Body of pancreas (tissue), 4 donors: ENCODE results near the gene HDC. TPM values are rescaled to one million over a fixed set of nuclear protein-coding genes. Genes with fewer than 3 reads are reported as not detected.

Experiments
- ATAC-seq: fragments of 150-250 bp; one replicate; pipeline ENCODE4 v1.9.1; 2016
- DNase-seq, 4 donors: peaks; one replicate each; pipeline ENCODE4 v3.0.0-alpha.2; 2019
- H3K27ac ChIP-seq, 4 donors: fragments of 200-600 bp; sonication (generic); 1 replicate in 3 of 4; 2 replicates in 1 of 4; pipeline versions ENCODE4 v1.5.1 to v1.6.1; 2016 to 2019; ENCODE audit warnings: mild to moderate bottlenecking in 1 of 4, mixed read lengths in 1 of 4, moderate library complexity in 1 of 4
- H3K27me3 ChIP-seq, 2 donors: fragments of 200-600 bp; sonication (generic); one replicate each; pipeline ENCODE4 v1.6.0; 2016; ENCODE audit warnings: mild to moderate bottlenecking in 1 of 2
- H3K36me3 ChIP-seq, 2 donors: fragments of 200-600 bp; sonication (generic); replicated peaks in 1 of 2; 2 replicates each; pipeline ENCODE4 v1.5.1; 2016; ENCODE audit warnings: low read depth in 2 of 2; ENCODE audit not compliant: insufficient read depth in 1 of 2
- H3K4me1 ChIP-seq: fragments of 200-600 bp; sonication (generic); one replicate; pipeline ENCODE4 v1.6.0; 2016
- H3K4me3 ChIP-seq, 2 donors: fragments of 200-600 bp; sonication (generic); 1 replicate in 1 of 2; 2 replicates in 1 of 2; pipeline ENCODE4 v1.5.1; 2016 to 2019
- H3K9me3 ChIP-seq, 3 donors: fragments of 200-600 bp; sonication (generic); 1 replicate in 2 of 3; 2 replicates in 1 of 3; pipeline ENCODE4 v1.5.1; 2016
- POLR2A ChIP-seq, 3 donors: fragments of 450-650 bp; IDR thresholded peaks; one replicate each; pipeline ENCODE4 v1.6.1; 2016; ENCODE audit warnings: antibody characterized with exemption in 3 of 3, mild to moderate bottlenecking in 2 of 3
- WGBS, 2 donors: methylation state at CpG; one replicate each; pipeline ENCODE4 v1.1.5; 2017; 5-methylcytosine and 5-hydroxymethylcytosine counted together
- intact Hi-C: fragments of 100-400 bp; cut with DNase I; formaldehyde crosslinking; loops from one replicate; pipeline ENCODE4 v1.15.1; 2023
- total RNA-seq, 2 donors: library from RNA; depleted of rRNA; stranded (reverse); fragments of >200 nt; gene quantifications; one replicate each; pipeline ENCODE4 v1.1.0, GENCODE V29; 2016
- TF ChIP-seq, protein P1 (sequence below), 7 experiments: fragments of 450-650 bp in 4 of 7; fragments of 200-600 bp in 3 of 7; sonication (generic) in 3 of 7; IDR thresholded peaks; one replicate each; pipeline ENCODE4 v1.5.1; 2016 to 2019; ENCODE audit warnings: antibody characterized with exemption in 7 of 7

HDC gene
- total RNA-seq, 2 donors from 2014 or later: not detected

DNA sequence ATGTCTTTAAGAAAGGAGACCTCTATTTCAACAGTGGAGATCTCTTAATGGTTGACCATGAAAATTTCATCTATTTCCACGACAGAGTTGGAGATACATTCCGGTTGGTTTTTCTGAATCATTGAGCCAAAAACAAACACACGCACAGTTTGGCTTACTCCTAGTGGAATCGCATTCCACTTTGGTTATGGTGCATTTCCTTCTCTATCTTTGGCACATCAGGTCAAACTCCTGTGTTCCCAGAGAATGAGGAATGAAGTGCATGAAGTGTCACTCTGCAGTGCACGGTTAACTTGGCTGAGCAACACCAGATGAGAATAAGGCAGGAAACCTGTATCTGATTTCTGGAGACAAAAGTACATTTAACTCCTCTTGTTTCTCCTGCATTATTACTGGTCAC lies 38.5 kb downstream of the HDC start:
- intact Hi-C loops: no loop called here
- 77 to 85% methylated on average over 5 of the region's 5 CpGs for WGBS, 2 donors
- H3K27me3 ChIP-seq: no peaks in the 10 kb centered on the region
- no peaks in the 10 kb centered on the region for H3K4me1 ChIP-seq
- no peaks in the 10 kb centered on the region for H3K9me3 ChIP-seq
- no peak overlapping the region for H3K27ac ChIP-seq
- no peak for TF ChIP-seq POLR2A (IDR thresholded peaks at IDR 0.05)
- TF ChIP-seq, protein P1, sequence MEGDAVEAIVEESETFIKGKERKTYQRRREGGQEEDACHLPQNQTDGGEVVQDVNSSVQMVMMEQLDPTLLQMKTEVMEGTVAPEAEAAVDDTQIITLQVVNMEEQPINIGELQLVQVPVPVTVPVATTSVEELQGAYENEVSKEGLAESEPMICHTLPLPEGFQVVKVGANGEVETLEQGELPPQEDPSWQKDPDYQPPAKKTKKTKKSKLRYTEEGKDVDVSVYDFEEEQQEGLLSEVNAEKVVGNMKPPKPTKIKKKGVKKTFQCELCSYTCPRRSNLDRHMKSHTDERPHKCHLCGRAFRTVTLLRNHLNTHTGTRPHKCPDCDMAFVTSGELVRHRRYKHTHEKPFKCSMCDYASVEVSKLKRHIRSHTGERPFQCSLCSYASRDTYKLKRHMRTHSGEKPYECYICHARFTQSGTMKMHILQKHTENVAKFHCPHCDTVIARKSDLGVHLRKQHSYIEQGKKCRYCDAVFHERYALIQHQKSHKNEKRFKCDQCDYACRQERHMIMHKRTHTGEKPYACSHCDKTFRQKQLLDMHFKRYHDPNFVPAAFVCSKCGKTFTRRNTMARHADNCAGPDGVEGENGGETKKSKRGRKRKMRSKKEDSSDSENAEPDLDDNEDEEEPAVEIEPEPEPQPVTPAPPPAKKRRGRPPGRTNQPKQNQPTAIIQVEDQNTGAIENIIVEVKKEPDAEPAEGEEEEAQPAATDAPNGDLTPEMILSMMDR (IDR thresholded peaks at IDR 0.05): no peak
- no peak for ATAC-seq
- H3K36me3 ChIP-seq: no peaks in the 10 kb centered on the region
- DNase-seq: no peak
- H3K4me3 ChIP-seq: no peak overlapping the region

DNA sequence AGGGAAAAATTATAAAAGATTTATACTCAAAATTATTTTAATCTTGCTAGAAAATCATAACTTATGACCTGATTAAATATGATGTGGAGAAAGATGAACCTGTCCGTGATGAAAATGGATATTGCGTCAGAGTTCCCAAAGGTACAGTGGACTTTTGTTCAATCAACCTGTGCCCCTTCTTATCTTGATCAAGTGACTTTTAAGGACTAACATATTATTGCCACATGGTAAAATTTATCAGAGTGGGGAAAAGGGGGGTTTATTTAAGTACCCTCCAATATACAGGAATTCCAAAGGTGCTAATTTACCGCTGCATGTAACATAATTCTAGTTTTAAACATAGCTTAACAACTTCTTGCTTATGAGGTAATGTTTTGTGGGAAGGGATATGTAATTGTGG lies 39.6 kb downstream of the HDC start:
- H3K9me3 ChIP-seq: no peaks in the 10 kb centered on the region
- no peak overlapping the region for H3K27ac ChIP-seq
- no peaks in the 10 kb centered on the region for H3K36me3 ChIP-seq
- H3K27me3 ChIP-seq: no peaks in the 10 kb centered on the region
- no peak overlapping the region for H3K4me3 ChIP-seq
- no peak for ATAC-seq
- H3K4me1 ChIP-seq: no peaks in the 10 kb centered on the region
- WGBS, 2 donors: 77 to 88% methylated on average over 3 of the region's 3 CpGs
- intact Hi-C loops: no loop called here
- TF ChIP-seq, protein P1 (IDR thresholded peaks at IDR 0.05): no peak
- TF ChIP-seq POLR2A (IDR thresholded peaks at IDR 0.05): no peak
- no peak for DNase-seq

GRCh38 chr15:50225057-50225456 lies 40.5 kb downstream of the HDC start:
- H3K27me3 ChIP-seq: no peaks in the 10 kb centered on the region
- 93% methylated on average over 1 of the region's 1 CpG for WGBS, 2 donors
- DNase-seq (no peak), ATAC-seq (no peak)
- H3K27ac ChIP-seq: no peak overlapping the region
- no peaks in the 10 kb centered on the region for H3K36me3 ChIP-seq
- no peak for TF ChIP-seq POLR2A (IDR thresholded peaks at IDR 0.05)
- TF ChIP-seq, protein P1 (IDR thresholded peaks at IDR 0.05): no peak
- no peaks in the 10 kb centered on the region for H3K4me1 ChIP-seq
- intact Hi-C loops: no loop called here
- H3K4me3 ChIP-seq: no peak overlapping the region
- H3K9me3 ChIP-seq: no peaks in the 10 kb centered on the region

DNA sequence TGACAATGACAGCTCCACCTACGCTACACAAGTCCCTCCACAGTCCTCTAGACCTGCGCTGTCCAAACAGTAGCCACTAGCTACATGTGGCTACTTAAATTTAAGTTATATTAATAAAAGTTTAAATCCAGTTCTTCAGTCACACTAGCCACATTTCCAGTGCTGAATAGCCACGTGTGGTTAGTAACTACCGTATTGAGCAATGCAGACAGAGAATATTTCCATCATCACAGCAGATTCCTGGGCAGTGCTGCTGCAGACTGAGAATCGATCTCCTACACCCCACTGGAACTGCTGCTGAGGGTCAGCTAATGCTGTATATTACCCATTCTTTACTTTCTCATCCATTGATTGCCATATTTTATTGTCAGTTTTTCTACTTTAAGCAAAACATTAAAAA lies 40.9 kb downstream of the HDC start:
- TF ChIP-seq POLR2A (IDR thresholded peaks at IDR 0.05): no peak
- TF ChIP-seq, protein P1 (IDR thresholded peaks at IDR 0.05): no peak
- intact Hi-C loops: no loop called here
- DNase-seq (no peak), ATAC-seq (no peak)
- Histone ChIP-seq H3K36me3 (no peaks in the 10 kb centered on the region), H3K27me3 (no peaks in the 10 kb centered on the region), H3K4me1 (no peaks in the 10 kb centered on the region), H3K27ac (no peak overlapping the region), H3K4me3 (no peak overlapping the region), H3K9me3 (no peaks in the 10 kb centered on the region)
- 68 to 72% methylated on average over 5 of the region's 5 CpGs for WGBS, 2 donors

GRCh38 chr15:50222181-50222580 lies 43.3 kb downstream of the HDC start:
- 75 to 98% methylated on average over 2 of the region's 2 CpGs for WGBS, 2 donors
- Histone ChIP-seq H3K4me3 (no peak overlapping the region), H3K36me3 (no peaks in the 10 kb centered on the region), H3K9me3 (no peaks in the 10 kb centered on the region), H3K27me3 (no peaks in the 10 kb centered on the region), H3K4me1 (no peaks in the 10 kb centered on the region), H3K27ac (no peak overlapping the region)
- no peak for ATAC-seq
- DNase-seq: no peak
- intact Hi-C loops: no loop called here
- TF ChIP-seq POLR2A (IDR thresholded peaks at IDR 0.05): no peak
- TF ChIP-seq, protein P1 (IDR thresholded peaks at IDR 0.05): no peak
